Fibroblast of the aortic adventitia (primary cell): ENCODE data around the gene RGS1. TPM values are rescaled to one million over a fixed set of nuclear protein-coding genes. Genes with fewer than 3 reads are reported as not detected.

Source experiments
- DNase-seq: peaks from one replicate; pipeline ENCODE4 v3.0.0-alpha.2; 2010; ENCODE audit warnings: low read depth
- H3K4me3 ChIP-seq: 2 replicates; pipeline ENCODE4 v1.5.1; 2011; ENCODE audit warnings: low read depth, mild to moderate bottlenecking, control low read depth, low read length, moderate library complexity
- total RNA-seq: library from RNA; depleted of rRNA; stranded (reverse); fragments of >200 nt; gene quantifications from 2 replicates; pipeline ENCODE4 v1.2.3, GENCODE V29; 2012; ENCODE audit warnings: low replicate concordance
- TF ChIP-seq, protein P1 (sequence below): IDR thresholded peaks from 2 replicates; pipeline ENCODE4 v1.5.1; 2011; ENCODE audit warnings: mild to moderate bottlenecking, low read length, control low read depth, inconsistent platforms; ENCODE audit not compliant: insufficient read depth

The RGS1 gene
- total RNA-seq, 1 donor: not detected

DNA sequence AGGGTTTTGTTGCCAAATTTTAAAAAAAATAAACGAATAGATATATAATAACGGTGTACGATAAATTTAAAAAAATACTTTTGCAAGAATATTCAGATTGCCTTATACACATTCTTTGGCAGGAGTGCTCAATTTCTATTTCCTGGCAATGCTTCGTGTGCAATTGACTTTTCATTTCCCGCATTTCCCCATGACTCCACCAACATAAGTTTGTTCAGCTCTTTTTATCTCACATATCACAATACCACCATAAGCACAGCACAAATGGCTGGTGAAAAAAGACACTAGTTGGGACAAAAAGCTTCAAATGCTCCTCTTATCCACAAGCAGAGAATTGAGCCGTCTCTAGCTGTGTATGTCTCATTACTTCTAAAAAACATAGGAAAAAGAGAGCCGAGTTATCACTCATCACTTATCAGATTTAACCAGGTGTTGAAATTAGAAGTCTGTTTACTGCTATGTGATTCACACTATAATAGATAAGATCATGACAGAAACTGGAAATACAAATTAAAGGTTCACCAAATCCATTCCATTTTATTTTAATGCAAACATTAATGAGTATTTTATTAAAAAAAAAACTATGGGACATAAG lies 28.9 kb upstream of the RGS1 start:
- TF ChIP-seq, protein P1, sequence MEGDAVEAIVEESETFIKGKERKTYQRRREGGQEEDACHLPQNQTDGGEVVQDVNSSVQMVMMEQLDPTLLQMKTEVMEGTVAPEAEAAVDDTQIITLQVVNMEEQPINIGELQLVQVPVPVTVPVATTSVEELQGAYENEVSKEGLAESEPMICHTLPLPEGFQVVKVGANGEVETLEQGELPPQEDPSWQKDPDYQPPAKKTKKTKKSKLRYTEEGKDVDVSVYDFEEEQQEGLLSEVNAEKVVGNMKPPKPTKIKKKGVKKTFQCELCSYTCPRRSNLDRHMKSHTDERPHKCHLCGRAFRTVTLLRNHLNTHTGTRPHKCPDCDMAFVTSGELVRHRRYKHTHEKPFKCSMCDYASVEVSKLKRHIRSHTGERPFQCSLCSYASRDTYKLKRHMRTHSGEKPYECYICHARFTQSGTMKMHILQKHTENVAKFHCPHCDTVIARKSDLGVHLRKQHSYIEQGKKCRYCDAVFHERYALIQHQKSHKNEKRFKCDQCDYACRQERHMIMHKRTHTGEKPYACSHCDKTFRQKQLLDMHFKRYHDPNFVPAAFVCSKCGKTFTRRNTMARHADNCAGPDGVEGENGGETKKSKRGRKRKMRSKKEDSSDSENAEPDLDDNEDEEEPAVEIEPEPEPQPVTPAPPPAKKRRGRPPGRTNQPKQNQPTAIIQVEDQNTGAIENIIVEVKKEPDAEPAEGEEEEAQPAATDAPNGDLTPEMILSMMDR: no peak
- no peak overlapping the region for H3K4me3 ChIP-seq
- DNase-seq: peak; percentile 63

DNA sequence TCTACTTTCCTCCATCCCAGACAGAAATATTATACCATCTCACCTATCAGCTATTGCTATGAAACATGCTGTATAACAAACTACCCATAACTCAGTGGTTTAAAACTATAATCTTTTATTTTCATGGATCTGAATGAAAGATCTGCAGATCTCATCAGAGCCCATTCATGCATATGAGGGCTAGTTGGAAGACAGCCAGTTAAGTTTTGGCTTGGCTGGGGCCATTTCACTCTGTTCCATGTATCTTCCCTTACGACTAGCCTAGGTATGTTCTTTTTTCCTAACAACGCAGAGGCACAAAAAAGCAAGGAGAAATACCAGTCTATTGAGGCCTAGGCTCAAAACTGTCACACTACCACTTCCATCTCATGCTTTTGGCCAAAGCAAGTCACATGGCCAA lies 28.1 kb upstream of the RGS1 start:
- TF ChIP-seq, protein P1: no peak
- no peak for DNase-seq
- H3K4me3 ChIP-seq: no peak overlapping the region

DNA sequence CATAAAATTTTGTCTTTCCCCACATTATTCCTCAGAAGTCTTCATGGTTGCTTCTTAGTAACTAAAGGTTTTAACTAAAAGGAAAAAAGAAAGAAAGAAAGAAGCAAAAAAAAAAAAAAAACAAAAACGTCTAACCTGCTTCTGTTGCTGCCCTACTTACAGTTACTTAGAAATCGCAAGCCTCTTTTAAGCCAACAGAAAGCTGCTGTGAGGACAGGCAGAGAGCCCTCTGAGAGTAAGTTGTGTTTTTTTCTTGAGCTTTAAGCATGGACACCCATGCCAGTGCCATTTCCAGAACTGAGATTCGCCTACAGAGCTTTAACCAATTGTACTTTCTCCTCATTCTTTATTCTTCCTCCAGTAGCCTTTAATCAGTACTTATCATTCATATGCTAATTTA lies 25.6 kb upstream of the RGS1 start:
- no peak overlapping the region for H3K4me3 ChIP-seq
- DNase-seq: no peak
- TF ChIP-seq, protein P1: no peak

DNA sequence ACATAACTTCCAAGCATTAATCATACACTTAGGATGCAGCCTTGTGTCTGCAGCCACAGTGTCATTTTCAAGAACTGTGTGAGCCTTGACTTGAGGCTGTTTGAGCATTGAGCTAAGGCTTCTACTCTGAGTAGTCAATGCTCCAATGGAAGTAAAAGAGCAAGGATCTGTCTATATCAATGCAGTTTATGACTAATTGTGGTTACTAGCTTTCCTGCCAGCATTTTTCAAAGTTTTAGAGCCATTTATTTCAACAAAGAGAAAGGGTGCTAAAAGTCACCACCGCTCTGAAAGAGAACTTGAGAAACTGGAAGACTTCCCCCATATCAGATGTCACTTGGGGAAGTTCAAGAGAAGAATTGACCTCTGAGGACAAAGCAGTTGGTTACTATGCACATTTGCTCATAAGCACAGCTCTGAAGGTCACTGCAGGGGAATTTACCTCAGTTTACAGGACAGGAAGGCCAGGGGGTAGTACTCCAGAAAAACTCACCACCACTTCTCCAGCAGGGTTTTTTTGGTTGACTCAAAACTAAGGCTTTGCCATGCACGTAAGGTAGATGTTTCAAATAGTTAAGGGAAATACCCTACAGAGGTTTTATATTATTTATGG lies 24.5 kb upstream of the RGS1 start:
- H3K4me3 ChIP-seq: no peak overlapping the region
- peak; percentile 84 for DNase-seq
- TF ChIP-seq, protein P1: no peak

DNA sequence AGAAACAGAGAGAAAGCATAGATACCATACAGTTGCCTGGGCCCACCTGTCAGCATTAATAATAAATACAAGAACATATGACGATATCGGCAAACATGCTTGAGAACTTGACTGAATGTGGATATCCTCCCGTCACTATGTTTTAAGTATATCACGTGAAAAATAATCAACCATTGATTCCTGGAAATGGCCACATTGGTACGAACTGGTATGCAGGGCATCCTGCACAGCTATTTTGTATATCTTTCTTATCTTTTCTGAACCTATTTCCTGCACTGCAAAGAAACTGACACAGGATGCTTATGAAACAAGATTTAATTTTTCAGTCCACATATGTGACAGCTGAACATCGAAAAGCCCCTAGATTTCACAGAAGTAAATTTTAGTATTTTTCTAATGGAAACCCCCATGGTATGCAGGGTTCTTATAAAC lies 22.8 kb upstream of the RGS1 start:
- TF ChIP-seq, protein P1: no peak
- H3K4me3 ChIP-seq: no peak overlapping the region
- DNase-seq: no peak

DNA sequence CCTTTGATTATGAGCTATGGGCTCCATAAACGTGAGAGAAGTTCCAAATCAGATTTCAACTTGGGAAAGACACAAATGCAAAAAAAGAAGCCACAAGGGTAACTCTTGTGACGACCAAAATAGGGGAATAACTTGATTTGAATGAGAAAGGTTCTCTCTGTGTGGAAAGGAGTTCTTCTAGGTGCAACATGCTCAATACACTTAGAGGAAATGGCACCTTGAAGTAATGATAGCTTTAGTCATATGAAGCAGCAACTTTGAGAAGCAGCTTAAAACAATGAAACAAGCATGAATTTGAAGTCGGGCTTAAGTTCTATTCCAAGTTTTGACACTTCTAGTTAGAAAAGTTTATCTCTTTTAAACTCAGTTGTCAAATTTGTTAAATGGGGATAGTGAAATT lies 21.8 kb upstream of the RGS1 start:
- no peak overlapping the region for H3K4me3 ChIP-seq
- DNase-seq: no peak
- TF ChIP-seq, protein P1: no peak

DNA sequence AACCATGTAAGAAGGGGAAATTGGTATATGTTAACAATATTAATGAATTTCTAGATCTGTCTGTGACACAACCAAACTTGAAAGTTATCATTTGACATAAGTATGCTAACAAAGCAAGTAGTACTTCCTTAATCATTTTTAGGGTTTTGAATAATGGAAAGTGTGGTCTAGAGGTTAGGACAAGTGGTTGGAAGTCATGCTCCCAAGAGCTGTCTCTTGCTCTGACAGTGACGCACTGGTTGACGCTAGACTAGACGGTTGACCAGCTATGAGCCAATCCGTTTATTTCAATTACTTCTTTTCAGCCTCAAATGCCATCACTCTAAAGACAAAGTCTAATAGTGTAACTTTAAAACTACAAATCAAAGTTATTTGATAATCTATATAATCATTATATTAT lies 20.7 kb upstream of the RGS1 start:
- no peak overlapping the region for H3K4me3 ChIP-seq
- TF ChIP-seq, protein P1: no peak
- no peak for DNase-seq
